SJSA1 (cell line): Measurements from ENCODE around the gene GSAP. TPM values are rescaled to one million over a fixed set of nuclear protein-coding genes. Genes with fewer than 3 reads are reported as not detected.
"Not testable (repeated sequence)": the region's sequence is repeated elsewhere in the genome, so short reads cannot be mapped to it uniquely, and the experiment has no call there.

Experiments
- DNase-seq, 2 experiments: peaks; one replicate each; pipeline ENCODE4 v3.0.0-alpha.2; 2015 to 2020; ENCODE audit warnings: low spot score in 2 of 2, low read depth in 1 of 2
- H3K27ac ChIP-seq: fragments of 250-450 bp; sonication (Bioruptor Pico); 2 replicates; pipeline ENCODE4 v1.5.1; 2020; ENCODE audit warnings: mild to moderate bottlenecking, moderate library complexity
- H3K27me3 ChIP-seq: fragments of 250-450 bp; sonication (Bioruptor Pico); replicated peaks from 2 replicates; pipeline ENCODE4 v1.5.1; 2020; ENCODE audit warnings: mild to moderate bottlenecking, moderate library complexity
- H3K36me3 ChIP-seq: fragments of 250-450 bp; sonication (Bioruptor Pico); 2 replicates; pipeline ENCODE4 v1.5.1; 2020; ENCODE audit warnings: mild to moderate bottlenecking
- H3K4me1 ChIP-seq: fragments of 250-450 bp; sonication (Bioruptor Pico); replicated peaks from 2 replicates; pipeline ENCODE4 v1.6.1; 2021; ENCODE audit warnings: mild to moderate bottlenecking
- H3K4me3 ChIP-seq: fragments of 250-450 bp; sonication (Bioruptor Pico); 2 replicates; pipeline ENCODE4 v1.5.1; 2020; ENCODE audit warnings: mild to moderate bottlenecking
- H3K9me3 ChIP-seq: fragments of 250-450 bp; sonication (Bioruptor Pico); replicated peaks from 2 replicates; pipeline ENCODE4 v1.5.1; 2020; ENCODE audit warnings: mild to moderate bottlenecking
- total RNA-seq: library from RNA; depleted of rRNA; stranded (reverse); fragments of >200 nt; shearing (Covaris generic); gene quantifications from 2 replicates; pipeline ENCODE4 v1.2.3, GENCODE V29; 2014; rRNA removed

Gene GSAP
- 3.7 and 5.0 TPM in 2 replicates for total RNA-seq

- no peak within 1 kb of the TSS for H3K27ac ChIP-seq
- peak; percentile 31 to 50 for DNase-seq
Observed at GRCh38 chr7:77415823-77416620, at the start of gene GSAP. Gene GSAP (minus strand): TSS chr7:77416349. CDS start chr7:77416321, 28 bp downstream.

GRCh38 chr7:77465256-77465655 is 49.1 kb upstream of the GSAP start:
- Histone ChIP-seq H3K4me1 (peaks cover 6% of the 10 kb centered on the region), H3K27me3 (no peaks in the 10 kb centered on the region), H3K9me3 (no peaks in the 10 kb centered on the region), H3K27ac (no peak overlapping the region), H3K4me3 (no peak overlapping the region), H3K36me3 (no peaks in the 10 kb centered on the region)
- DNase-seq: no peak

More at GRCh38 chr7:77415823-77416620, at the start of gene GSAP:
- H3K36me3 ChIP-seq: no peaks in the 10 kb centered on the region; the same call in 1 of the 2 replicates
- peak within 1 kb of the TSS; percentile 75 for H3K4me3 ChIP-seq
- peaks cover 21% of the 10 kb centered on the region for H3K4me1 ChIP-seq
- 0 out of 2 replicates have a peak, but pooled peaks cover 3% of the 10 kb centered on the region for H3K9me3 ChIP-seq
- no peaks in the 10 kb centered on the region for H3K27me3 ChIP-seq

GRCh38 chr7:77464589-77464988 is 48.4 kb upstream of the GSAP start:
- H3K4me3 ChIP-seq: no peak overlapping the region
- no peaks in the 10 kb centered on the region for H3K36me3 ChIP-seq
- no peaks in the 10 kb centered on the region for H3K9me3 ChIP-seq
- no peak for DNase-seq
- H3K27ac ChIP-seq: no peak overlapping the region
- no peaks in the 10 kb centered on the region for H3K27me3 ChIP-seq
- H3K4me1 ChIP-seq: peaks cover 6% of the 10 kb centered on the region

GRCh38 chr7:77463632-77464031 is 47.5 kb upstream of the GSAP start:
- H3K36me3 ChIP-seq, H3K4me1 ChIP-seq, H3K4me3 ChIP-seq, H3K27ac ChIP-seq, H3K27me3 ChIP-seq, DNase-seq, H3K9me3 ChIP-seq: not testable (repeated sequence)

- Histone ChIP-seq H3K27ac (no peak overlapping the region), H3K9me3 (no peaks in the 10 kb centered on the region), H3K36me3 (no peaks in the 10 kb centered on the region), H3K4me1 (peaks cover 6% of the 10 kb centered on the region), H3K27me3 (no peaks in the 10 kb centered on the region), H3K4me3 (no peak overlapping the region)
- no peak for DNase-seq
Observed at GRCh38 chr7:77461842-77462241, 45.7 kb upstream of the GSAP start.

GRCh38 chr7:77461246-77461645 is 45.1 kb upstream of the GSAP start:
- H3K27me3 ChIP-seq: no peaks in the 10 kb centered on the region
- no peak for DNase-seq
- H3K9me3 ChIP-seq: no peaks in the 10 kb centered on the region
- H3K4me3 ChIP-seq: no peak overlapping the region
- peaks cover 6% of the 10 kb centered on the region for H3K4me1 ChIP-seq
- H3K27ac ChIP-seq: no peak overlapping the region
- H3K36me3 ChIP-seq: no peaks in the 10 kb centered on the region

- Histone ChIP-seq H3K27ac (no peak overlapping the region), H3K4me1 (peaks cover 13% of the 10 kb centered on the region), H3K27me3 (no peaks in the 10 kb centered on the region), H3K9me3 (no peaks in the 10 kb centered on the region), H3K4me3 (no peak overlapping the region), H3K36me3 (no peaks in the 10 kb centered on the region)
- no peak for DNase-seq
Observed at GRCh38 chr7:77460057-77460486, 43.9 kb upstream of the GSAP start.

- no peak overlapping the region for H3K27ac ChIP-seq
- no peaks in the 10 kb centered on the region for H3K27me3 ChIP-seq
- H3K9me3 ChIP-seq: no peaks in the 10 kb centered on the region
- no peaks in the 10 kb centered on the region for H3K36me3 ChIP-seq
- no peak for DNase-seq
- peaks cover 15% of the 10 kb centered on the region for H3K4me1 ChIP-seq
- H3K4me3 ChIP-seq: no peak overlapping the region
Observed at GRCh38 chr7:77459311-77459726, 43.2 kb upstream of the GSAP start.

GRCh38 chr7:77458786-77459185 is 42.6 kb upstream of the GSAP start:
- no peak for DNase-seq
- Histone ChIP-seq H3K36me3 (no peaks in the 10 kb centered on the region), H3K9me3 (no peaks in the 10 kb centered on the region), H3K27me3 (no peaks in the 10 kb centered on the region), H3K27ac (no peak overlapping the region), H3K4me3 (no peak overlapping the region), H3K4me1 (peaks cover 13% of the 10 kb centered on the region)

- Histone ChIP-seq H3K4me1 (peaks cover 14% of the 10 kb centered on the region), H3K9me3 (no peaks in the 10 kb centered on the region), H3K27me3 (no peaks in the 10 kb centered on the region), H3K36me3 (no peaks in the 10 kb centered on the region), H3K4me3 (no peak overlapping the region), H3K27ac (no peak overlapping the region)
- no peak for DNase-seq
Observed at GRCh38 chr7:77457779-77458178, 41.6 kb upstream of the GSAP start.

- H3K27me3 ChIP-seq: no peaks in the 10 kb centered on the region
- no peak overlapping the region for H3K27ac ChIP-seq
- H3K4me3 ChIP-seq: no peak overlapping the region
- no peaks in the 10 kb centered on the region for H3K36me3 ChIP-seq
- H3K9me3 ChIP-seq: no peaks in the 10 kb centered on the region
- H3K4me1 ChIP-seq: peaks cover 14% of the 10 kb centered on the region
- DNase-seq: no peak
Observed at GRCh38 chr7:77456696-77457095, 40.5 kb upstream of the GSAP start.

GRCh38 chr7:77455321-77455720 is 39.2 kb upstream of the GSAP start:
- Histone ChIP-seq H3K27me3 (no peaks in the 10 kb centered on the region), H3K4me3 (no peak overlapping the region), H3K36me3 (no peaks in the 10 kb centered on the region), H3K4me1 (peaks cover 19% of the 10 kb centered on the region), H3K9me3 (no peaks in the 10 kb centered on the region), H3K27ac (no peak overlapping the region)
- DNase-seq: peak in 1 of 2 experiments; percentile 66

GRCh38 chr7:77454802-77455201 is 38.7 kb upstream of the GSAP start:
- DNase-seq: no peak
- H3K27ac ChIP-seq: no peak overlapping the region
- peaks cover 24% of the 10 kb centered on the region for H3K4me1 ChIP-seq
- no peaks in the 10 kb centered on the region for H3K27me3 ChIP-seq
- H3K4me3 ChIP-seq: no peak overlapping the region
- H3K9me3 ChIP-seq: no peaks in the 10 kb centered on the region
- no peaks in the 10 kb centered on the region for H3K36me3 ChIP-seq

- Histone ChIP-seq H3K27ac (no peak overlapping the region), H3K36me3 (no peaks in the 10 kb centered on the region), H3K4me3 (no peak overlapping the region), H3K9me3 (no peaks in the 10 kb centered on the region), H3K27me3 (no peaks in the 10 kb centered on the region), H3K4me1 (peaks cover 27% of the 10 kb centered on the region)
- no peak for DNase-seq
Observed at GRCh38 chr7:77453531-77453930, 37.4 kb upstream of the GSAP start.
